ENCODE results near the gene TAPBPL.

GRCh38 chr12:6471989-6472360 lies 20.1 kb downstream of the TAPBPL start:
- TF ChIP-seq CTCF (IDR thresholded peaks at IDR 0.05 in 8 of 11, conservative IDR thresholded peaks at IDR 0.05 in 3 of 11) (no peak), POLR2A (IDR thresholded peaks at IDR 0.05) (no peak)
